Smooth muscle cell (in vitro differentiated cells): ENCODE measurements around the gene RASGEF1B. TPM values are rescaled to one million over a fixed set of nuclear protein-coding genes. Genes with fewer than 3 reads are reported as not detected.

Experiments used
- DNase-seq: peaks from one replicate; lab custom pipeline; 2025; ENCODE audit not compliant: unreplicated experiment; lab: John Stamatoyannopoulos, UW
- H2AFZ ChIP-seq: fragments of 200-600 bp; sonication (generic); 2 replicates; pipeline ENCODE4 v1.6.0; 2016; ENCODE audit warnings: antibody characterized with exemption, low read depth, mild to moderate bottlenecking
- H3F3A ChIP-seq: fragments of 200-600 bp; sonication (generic); 2 replicates; pipeline ENCODE4 v1.6.0; 2017; ENCODE audit warnings: antibody characterized with exemption, low read depth
- H3K27ac ChIP-seq: fragments of 200-600 bp; sonication (generic); 2 replicates; pipeline ENCODE4 v1.5.1; 2016; ENCODE audit warnings: low read depth, mild to moderate bottlenecking
- H3K27me3 ChIP-seq: fragments of 200-600 bp; sonication (generic); 2 replicates; pipeline ENCODE4 v1.6.1; 2016; ENCODE audit warnings: low read depth, mild to moderate bottlenecking
- H3K36me3 ChIP-seq: fragments of 200-600 bp; sonication (generic); 2 replicates; pipeline ENCODE4 v1.5.1; 2016; ENCODE audit warnings: low read depth
- H3K4me1 ChIP-seq: fragments of 200-600 bp; sonication (generic); 2 replicates; pipeline ENCODE4 v1.5.1; 2016; ENCODE audit warnings: low read depth
- H3K4me2 ChIP-seq: fragments of 200-600 bp; sonication (generic); 2 replicates; pipeline ENCODE4 v1.6.0; 2016; ENCODE audit warnings: mild to moderate bottlenecking
- H3K4me3 ChIP-seq: fragments of 200-600 bp; sonication (generic); 2 replicates; pipeline ENCODE4 v1.5.1; 2016; ENCODE audit warnings: mild to moderate bottlenecking
- H3K79me2 ChIP-seq: fragments of 200-600 bp; sonication (generic); 2 replicates; pipeline ENCODE4 v1.6.0; 2016; ENCODE audit warnings: low read depth, mild to moderate bottlenecking
- H3K9ac ChIP-seq: fragments of 200-600 bp; sonication (generic); 2 replicates; pipeline ENCODE4 v1.6.0; 2016; ENCODE audit warnings: low read depth
- H3K9me3 ChIP-seq: fragments of 200-600 bp; sonication (generic); replicated peaks from 2 replicates; pipeline ENCODE4 v1.5.1; 2016; ENCODE audit warnings: low read depth
- H4K20me1 ChIP-seq: fragments of 200-600 bp; sonication (generic); 2 replicates; pipeline ENCODE4 v1.6.0; 2016; ENCODE audit warnings: low read depth
- CTCF ChIP-seq: fragments of 200-600 bp; sonication (generic); IDR thresholded peaks from 2 replicates; pipeline ENCODE4 v1.5.1; 2017; ENCODE audit warnings: borderline replicate concordance, mild to moderate bottlenecking, antibody characterized with exemption; ENCODE audit not compliant: insufficient read depth, poor library complexity, severe bottlenecking
- WGBS: methylation state at CpG from one replicate; pipeline ENCODE4 v1.1.7; 2016; ENCODE audit warnings: low lambda C conversion rate; 5-methylcytosine and 5-hydroxymethylcytosine counted together
- polyA plus RNA-seq: library from polyadenylated mRNA; unstranded; fragments of >200 nt; fragmentation: Nextera tagmentation; extraction: Ambion mirVana; gene quantifications from 2 replicates; pipeline ENCODE4 v1.2.1, GENCODE V29; 2016
- total RNA-seq: library from RNA; depleted of rRNA; stranded (reverse); fragments of >200 nt; gene quantifications from 2 replicates; pipeline ENCODE4 v1.2.3, GENCODE V29; 2014

Gene RASGEF1B
- total and polyA plus RNA-seq, 2 experiments from 2014 or later = 1.5 to 7.5 TPM

- WGBS = 58% methylated on average over 6 of the region's 6 CpGs
- no peak for TF ChIP-seq CTCF
Observed at GRCh38 chr4:81518762-81519426, 47.2 kb upstream of the RASGEF1B start.

GRCh38 chr4:81516241-81516640 is 44.5 kb upstream of the RASGEF1B start:
- H3F3A ChIP-seq = no peaks in the 10 kb centered on the region
- H3K79me2 ChIP-seq = no peaks in the 10 kb centered on the region
- H3K36me3 ChIP-seq = no peaks in the 10 kb centered on the region
- H3K4me2 ChIP-seq = no peak overlapping the region
- H3K4me1 ChIP-seq = peaks cover 13% of the 10 kb centered on the region
- H3K27me3 ChIP-seq = no peaks in the 10 kb centered on the region
- no peaks in the 10 kb centered on the region for H3K9me3 ChIP-seq
- no peak overlapping the region for H3K4me3 ChIP-seq
- WGBS = 96% methylated on average over 6 of the region's 6 CpGs
- H3K27ac ChIP-seq = no peak overlapping the region
- H4K20me1 ChIP-seq = no peaks in the 10 kb centered on the region
- no peak for DNase-seq
- no peak overlapping the region for H2AFZ ChIP-seq
- TF ChIP-seq CTCF = no peak
- no peak overlapping the region for H3K9ac ChIP-seq

More at GRCh38 chr4:81518762-81519426, 47.2 kb upstream of the RASGEF1B start:
- Histone ChIP-seq H3K4me1 (no peaks in the 10 kb centered on the region), H3K79me2 (no peaks in the 10 kb centered on the region), H3K36me3 (no peaks in the 10 kb centered on the region), H3K27ac (no peak overlapping the region), H3K9ac (no peak overlapping the region), H3K9me3 (no peaks in the 10 kb centered on the region), H2AFZ (no peak overlapping the region), H4K20me1 (no peaks in the 10 kb centered on the region), H3K4me2 (no peak overlapping the region), H3K4me3 (no peak overlapping the region), H3K27me3 (no peaks in the 10 kb centered on the region), H3F3A (no peaks in the 10 kb centered on the region)
- DNase-seq = no peak

- H2AFZ ChIP-seq = no peak overlapping the region
- no peaks in the 10 kb centered on the region for H3K36me3 ChIP-seq
- H3K4me1 ChIP-seq = peaks cover 13% of the 10 kb centered on the region
- H3K9me3 ChIP-seq = no peaks in the 10 kb centered on the region
- 67% methylated on average over 4 of the region's 4 CpGs for WGBS
- H3F3A ChIP-seq = no peaks in the 10 kb centered on the region
- H3K4me2 ChIP-seq = no peak overlapping the region
- no peak for TF ChIP-seq CTCF
- H3K9ac ChIP-seq = no peak overlapping the region
- no peak for DNase-seq
- no peaks in the 10 kb centered on the region for H4K20me1 ChIP-seq
- H3K79me2 ChIP-seq = no peaks in the 10 kb centered on the region
- H3K27ac ChIP-seq = no peak overlapping the region
- H3K4me3 ChIP-seq = no peak overlapping the region
- no peaks in the 10 kb centered on the region for H3K27me3 ChIP-seq
Observed at GRCh38 chr4:81512757-81513501, 41.2 kb upstream of the RASGEF1B start.
